ENCODE measurements around the gene YBEY. TPM values are rescaled to one million over a fixed set of nuclear protein-coding genes. Genes with fewer than 3 reads are reported as not detected.

YBEY gene
- total RNA-seq, 2 experiments from 2014 or later: 10.6 to 14.8 TPM

DNA sequence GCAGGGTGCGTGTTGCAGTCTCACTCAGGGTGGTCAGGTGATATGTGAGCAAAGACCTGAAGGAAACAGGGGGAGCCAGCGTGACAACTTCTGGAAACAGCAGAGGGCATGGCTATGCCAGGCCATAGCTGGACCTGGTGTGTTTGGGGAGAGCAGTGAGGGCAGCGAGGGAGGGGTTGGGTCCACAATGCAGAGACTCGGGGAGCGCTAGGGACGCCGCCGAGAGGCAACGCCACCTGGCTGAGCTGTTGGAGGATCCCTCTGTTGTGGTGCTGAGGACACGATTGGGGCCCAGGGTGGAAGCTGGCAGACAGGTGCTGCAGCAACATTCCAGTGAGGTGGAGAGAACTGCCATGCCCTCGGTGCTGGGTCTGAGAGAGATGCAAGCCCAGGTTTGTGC is 31.0 kb upstream of the YBEY start:
- H3K9me3 Mint-ChIP-seq: no peaks in the 10 kb centered on the region
- H3K27me3 Mint-ChIP-seq: no peaks in the 10 kb centered on the region
- H3K27ac ChIP-seq (ENCODE audit: low read depth in 1 of 2, low read length in 2 of 2): no peak overlapping the region
- intact Hi-C loops (cut with DNase I, micrococcal nuclease): no loop called here
- ChIA-PET CTCF (no interaction called here), POLR2A (no interaction called here)
- H3K4me3 Mint-ChIP-seq: no peak overlapping the region
- TF ChIP-seq, protein P1, sequence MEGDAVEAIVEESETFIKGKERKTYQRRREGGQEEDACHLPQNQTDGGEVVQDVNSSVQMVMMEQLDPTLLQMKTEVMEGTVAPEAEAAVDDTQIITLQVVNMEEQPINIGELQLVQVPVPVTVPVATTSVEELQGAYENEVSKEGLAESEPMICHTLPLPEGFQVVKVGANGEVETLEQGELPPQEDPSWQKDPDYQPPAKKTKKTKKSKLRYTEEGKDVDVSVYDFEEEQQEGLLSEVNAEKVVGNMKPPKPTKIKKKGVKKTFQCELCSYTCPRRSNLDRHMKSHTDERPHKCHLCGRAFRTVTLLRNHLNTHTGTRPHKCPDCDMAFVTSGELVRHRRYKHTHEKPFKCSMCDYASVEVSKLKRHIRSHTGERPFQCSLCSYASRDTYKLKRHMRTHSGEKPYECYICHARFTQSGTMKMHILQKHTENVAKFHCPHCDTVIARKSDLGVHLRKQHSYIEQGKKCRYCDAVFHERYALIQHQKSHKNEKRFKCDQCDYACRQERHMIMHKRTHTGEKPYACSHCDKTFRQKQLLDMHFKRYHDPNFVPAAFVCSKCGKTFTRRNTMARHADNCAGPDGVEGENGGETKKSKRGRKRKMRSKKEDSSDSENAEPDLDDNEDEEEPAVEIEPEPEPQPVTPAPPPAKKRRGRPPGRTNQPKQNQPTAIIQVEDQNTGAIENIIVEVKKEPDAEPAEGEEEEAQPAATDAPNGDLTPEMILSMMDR (IDR thresholded peaks at IDR 0.05): no peak
- H3K4me1 Mint-ChIP-seq (ENCODE audit: low read depth): peaks cover 34% of the 10 kb centered on the region
- H3K9me3 ChIP-seq (ENCODE audit: control insufficient read depth in 1 of 2, insufficient read depth in 1 of 2, low read length in 2 of 2): no peaks in the 10 kb centered on the region
- peak overlapping the region; percentile 57 for H3K27ac Mint-ChIP-seq
- ATAC-seq (ENCODE audit: poor library complexity): no peak
- H3K27me3 ChIP-seq (ENCODE audit: control insufficient read depth in 1 of 2, insufficient read depth in 2 of 2, low read length in 2 of 2): no peaks in the 10 kb centered on the region
- peaks cover 22% of the 10 kb centered on the region for H3K4me1 ChIP-seq (ENCODE audit: insufficient read depth, low read length)
- peaks cover 89% of the 10 kb centered on the region for H3K36me3 ChIP-seq (ENCODE audit: insufficient read depth, low read length)
- peaks cover 96% of the 10 kb centered on the region for H3K36me3 Mint-ChIP-seq (ENCODE audit: low read depth)
- DNase-seq: no peak
- H3K4me3 ChIP-seq (ENCODE audit: low read length): no peak overlapping the region

DNA sequence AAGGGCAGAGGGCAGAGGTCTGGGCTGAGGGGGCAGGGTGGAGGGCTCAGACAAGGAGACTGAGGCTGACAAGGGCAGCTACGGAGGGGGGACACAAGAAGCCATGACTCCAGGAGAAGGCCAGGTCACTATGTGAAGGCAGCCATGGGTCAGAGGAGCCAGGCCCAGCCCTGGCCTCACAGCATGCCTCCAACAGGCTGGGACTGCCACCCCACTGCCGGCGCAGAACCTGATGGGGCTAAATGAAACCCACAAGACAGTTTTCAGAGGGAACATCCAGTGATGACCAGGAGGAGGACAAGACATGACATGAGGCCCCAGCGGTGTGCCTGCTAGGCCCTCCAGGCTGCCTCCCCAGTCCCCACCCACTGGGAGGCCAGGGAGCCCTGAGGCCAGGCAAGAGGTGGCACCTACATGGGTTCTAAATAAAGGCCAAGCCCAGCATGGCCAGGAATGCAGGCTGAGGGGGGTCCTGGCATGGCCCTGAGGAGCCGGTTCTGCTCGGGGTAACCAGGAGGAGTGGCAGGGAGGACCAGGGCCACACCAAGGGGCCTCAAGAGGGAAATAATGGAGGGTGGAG is 30.3 kb upstream of the YBEY start:
- no peak overlapping the region for H3K4me3 ChIP-seq (ENCODE audit: low read length)
- no peak overlapping the region for H3K27ac ChIP-seq (ENCODE audit: low read depth in 1 of 2, low read length in 2 of 2)
- intact Hi-C loops (cut with DNase I, micrococcal nuclease): no loop called here
- Mint-ChIP-seq H3K36me3 (ENCODE audit: low read depth) (peaks cover 96% of the 10 kb centered on the region), H3K4me1 (ENCODE audit: low read depth) (peaks cover 28% of the 10 kb centered on the region), H3K4me3 (no peak overlapping the region), H3K27ac (peak overlapping the region; percentile 57), H3K27me3 (no peaks in the 10 kb centered on the region), H3K9me3 (no peaks in the 10 kb centered on the region)
- DNase-seq: no peak
- H3K36me3 ChIP-seq (ENCODE audit: insufficient read depth, low read length): peaks cover 89% of the 10 kb centered on the region
- H3K9me3 ChIP-seq (ENCODE audit: control insufficient read depth in 1 of 2, insufficient read depth in 1 of 2, low read length in 2 of 2): no peaks in the 10 kb centered on the region
- CTCF ChIA-PET: interaction anchor here (0.5 kb wide), 1 partner anchor 35 kb away, joined by 3 read pairs; no protein-coding TSS in a partner anchor
- POLR2A ChIA-PET: no interaction called here
- H3K4me1 ChIP-seq (ENCODE audit: insufficient read depth, low read length): peaks cover 18% of the 10 kb centered on the region
- TF ChIP-seq, protein P1 (IDR thresholded peaks at IDR 0.05): no peak
- ATAC-seq (ENCODE audit: poor library complexity): no peak
- no peaks in the 10 kb centered on the region for H3K27me3 ChIP-seq (ENCODE audit: control insufficient read depth in 1 of 2, insufficient read depth in 2 of 2, low read length in 2 of 2)

DNA sequence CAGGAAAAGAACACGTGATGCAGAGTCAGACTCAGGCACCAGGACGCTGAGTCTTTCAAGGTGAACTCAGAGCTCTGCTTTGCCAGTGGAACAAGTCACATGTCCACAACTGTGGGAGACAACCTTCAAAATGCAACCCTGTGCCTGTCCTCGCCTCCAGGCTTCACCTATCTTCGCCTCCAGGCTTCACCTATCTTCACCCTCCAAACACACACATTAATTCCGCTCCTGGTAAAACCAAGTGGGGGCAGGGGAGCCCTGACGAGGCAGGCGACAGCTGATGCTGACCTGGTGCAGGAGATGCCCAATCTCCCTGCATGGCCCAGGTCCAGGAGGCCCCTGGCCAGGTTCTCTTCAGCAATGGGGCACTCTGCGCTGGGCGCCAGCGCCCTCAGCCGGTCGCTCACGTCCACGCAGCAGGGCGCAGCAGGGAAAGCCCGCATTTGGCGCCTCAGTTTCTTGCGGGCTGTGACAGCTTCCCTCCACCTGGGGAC is 29.6 kb upstream of the YBEY start:
- Mint-ChIP-seq H3K9me3 (no peaks in the 10 kb centered on the region), H3K27ac (no peak overlapping the region), H3K4me1 (ENCODE audit: low read depth) (peaks cover 25% of the 10 kb centered on the region), H3K27me3 (no peaks in the 10 kb centered on the region), H3K4me3 (no peak overlapping the region), H3K36me3 (ENCODE audit: low read depth) (peaks cover 95% of the 10 kb centered on the region)
- no peaks in the 10 kb centered on the region for H3K9me3 ChIP-seq (ENCODE audit: control insufficient read depth in 1 of 2, insufficient read depth in 1 of 2, low read length in 2 of 2)
- POLR2A ChIA-PET: no interaction called here
- peaks cover 18% of the 10 kb centered on the region for H3K4me1 ChIP-seq (ENCODE audit: insufficient read depth, low read length)
- intact Hi-C loops (cut with DNase I, micrococcal nuclease): no loop called here
- no peaks in the 10 kb centered on the region for H3K27me3 ChIP-seq (ENCODE audit: control insufficient read depth in 1 of 2, insufficient read depth in 2 of 2, low read length in 2 of 2)
- ATAC-seq (ENCODE audit: poor library complexity) (no peak), DNase-seq (no peak)
- no peak overlapping the region for H3K27ac ChIP-seq (ENCODE audit: low read depth in 1 of 2, low read length in 2 of 2)
- H3K36me3 ChIP-seq (ENCODE audit: insufficient read depth, low read length): peaks cover 88% of the 10 kb centered on the region
- CTCF ChIA-PET: interaction anchor here (0.5 to 0.6 kb wide), 2 partner anchors 34 to 417 kb away, joined by 3 read pairs; no protein-coding TSS in a partner anchor
- no peak overlapping the region for H3K4me3 ChIP-seq (ENCODE audit: low read length)
- TF ChIP-seq, protein P1 (IDR thresholded peaks at IDR 0.05): no peak
